Retinal pigment epithelial cell (primary cell): Measurements from ENCODE around the gene CXCR5.

Experiments
- DNase-seq: peaks from one replicate; pipeline ENCODE4 v3.0.0-alpha.2; 2010; ENCODE audit warnings: low read depth
- H3K4me3 ChIP-seq: 2 replicates; pipeline ENCODE4 v1.5.1; 2011; ENCODE audit warnings: mild to moderate bottlenecking, low read length, control low read depth, moderate library complexity
- CTCF ChIP-seq: conservative IDR thresholded peaks from 2 replicates; pipeline ENCODE4 v1.5.1; 2011; ENCODE audit warnings: low read depth, low read length, control low read depth, inconsistent platforms

CXCR5 gene

DNA sequence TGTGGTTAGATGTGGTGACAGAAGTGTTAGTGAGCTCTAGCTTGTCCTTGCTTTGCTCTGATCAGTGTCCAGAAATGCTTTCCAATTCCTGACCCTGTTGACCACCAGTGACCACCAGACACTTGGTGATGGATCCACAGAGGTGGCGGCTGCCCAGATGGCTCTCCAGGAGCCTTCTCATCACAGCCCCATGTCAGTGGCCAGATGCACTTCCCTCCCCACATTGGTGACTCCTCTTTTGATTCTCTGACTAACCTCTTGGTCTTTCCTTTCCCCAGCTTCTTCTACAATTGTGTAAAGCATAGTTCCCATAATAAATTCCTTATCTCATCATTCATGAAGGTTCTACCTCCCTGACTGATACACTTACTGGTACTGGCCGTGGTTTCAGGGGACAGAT lies 40.1 kb upstream of the CXCR5 start:
- H3K4me3 ChIP-seq = no peak overlapping the region
- no peak for DNase-seq
- no peak for TF ChIP-seq CTCF

DNA sequence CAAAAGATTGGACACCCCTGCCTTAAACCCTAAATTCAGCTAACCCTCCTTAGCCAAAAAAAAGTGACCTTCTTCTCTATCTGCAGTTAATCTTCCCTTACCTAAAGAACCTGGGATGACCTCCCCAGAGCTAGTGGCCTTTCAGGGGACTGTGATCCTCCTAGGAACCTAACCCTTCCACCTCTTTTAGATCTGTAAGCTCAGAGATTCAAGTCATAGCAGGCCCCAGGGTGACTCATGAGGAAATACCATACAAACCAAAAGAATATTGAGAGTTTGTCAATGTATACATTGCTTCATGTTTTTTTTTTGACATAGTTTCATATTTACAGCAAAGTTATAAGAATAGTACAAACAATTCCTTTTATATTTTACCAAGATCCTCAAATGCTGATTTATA lies 38.3 kb upstream of the CXCR5 start:
- TF ChIP-seq CTCF = no peak
- H3K4me3 ChIP-seq = no peak overlapping the region
- DNase-seq = no peak

GRCh38 chr11:118846181-118846935 lies 37.3 kb upstream of the CXCR5 start:
- no peak for DNase-seq
- no peak overlapping the region for H3K4me3 ChIP-seq
- no peak for TF ChIP-seq CTCF

- no peak overlapping the region for H3K4me3 ChIP-seq
- no peak for TF ChIP-seq CTCF
- no peak for DNase-seq
Observed at GRCh38 chr11:118849825-118850224, 33.9 kb upstream of the CXCR5 start.

DNA sequence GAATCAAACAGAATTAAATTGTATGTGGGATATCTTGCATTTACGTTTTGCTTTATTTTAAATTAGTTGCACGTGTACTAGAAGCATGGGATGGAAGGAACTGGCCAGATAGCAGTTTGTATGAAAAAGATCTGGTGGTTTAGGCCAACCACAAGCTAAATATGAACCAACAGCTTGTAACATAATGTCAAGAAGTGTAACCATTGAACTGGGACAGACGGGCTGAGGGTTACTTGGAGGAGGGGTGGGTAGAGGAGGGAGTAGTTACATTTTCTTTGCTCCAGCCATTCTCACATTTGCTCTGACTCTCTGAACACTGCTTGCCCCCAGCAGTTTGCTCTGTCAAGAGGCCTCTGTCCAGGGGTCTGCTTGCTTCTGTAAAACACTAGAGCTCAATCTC lies 31.7 kb upstream of the CXCR5 start:
- TF ChIP-seq CTCF = no peak
- no peak overlapping the region for H3K4me3 ChIP-seq
- no peak for DNase-seq

DNA sequence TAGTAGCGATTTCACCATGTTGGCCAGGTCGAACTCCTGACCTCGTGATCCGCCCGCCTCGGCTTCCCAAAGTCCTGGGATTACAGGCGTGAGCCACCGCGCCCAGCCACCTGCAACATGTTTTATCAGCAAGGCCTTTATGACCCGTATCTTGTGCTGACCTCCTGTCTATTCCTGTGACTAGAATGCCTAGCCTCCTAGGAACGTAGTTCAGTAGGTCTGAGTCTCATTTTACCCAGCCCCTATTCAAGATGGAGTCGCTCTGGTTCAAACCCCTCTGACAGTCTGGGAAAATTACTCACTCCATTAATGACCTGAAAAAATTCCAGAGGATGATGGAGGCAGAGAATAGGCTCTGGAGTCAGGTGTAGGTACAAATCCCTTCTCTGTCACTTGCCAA lies 30.0 kb upstream of the CXCR5 start:
- DNase-seq = no peak
- no peak overlapping the region for H3K4me3 ChIP-seq
- no peak for TF ChIP-seq CTCF

GRCh38 chr11:118856314-118856713 lies 27.4 kb upstream of the CXCR5 start:
- no peak overlapping the region for H3K4me3 ChIP-seq
- no peak for DNase-seq
- no peak for TF ChIP-seq CTCF
